HL-60 (cell line): ENCODE results near the gene HTR4.

Experiments used
- CTCF ChIP-seq: IDR thresholded peaks from one replicate; pipeline ENCODE4 v1.5.1; 2011; ENCODE audit warnings: low read length, control low read depth, inconsistent platforms; ENCODE audit not compliant: insufficient read depth
- POLR2AphosphoS5 ChIP-seq: IDR thresholded peaks from 2 replicates; pipeline ENCODE4 v1.6.1; 2012; ENCODE audit warnings: low read depth
- REST ChIP-seq: IDR thresholded peaks from 2 replicates; pipeline ENCODE4 v1.6.1; 2012; ENCODE audit warnings: low read depth; ENCODE audit not compliant: insufficient replicate concordance

GRCh38 chr5:148438933-148439332 is 215.4 kb downstream of the HTR4 start:
- TF ChIP-seq CTCF (no peak), POLR2AphosphoS5 (no peak), REST (no peak)
